GM21576 (cell line): ENCODE data around the gene CPLANE2.
"Not testable (repeated sequence)": the region's sequence is repeated elsewhere in the genome, so short reads cannot be mapped to it uniquely, and the experiment has no call there.

Experiments used
- ATAC-seq: cut with Tn5 transposase; IDR thresholded peaks from one replicate; pipeline ENCODE4 v1.9.1; 2021; ENCODE audit warnings: mild to moderate bottlenecking, moderate library complexity; ENCODE audit not compliant: unreplicated experiment

Gene CPLANE2, protein sequence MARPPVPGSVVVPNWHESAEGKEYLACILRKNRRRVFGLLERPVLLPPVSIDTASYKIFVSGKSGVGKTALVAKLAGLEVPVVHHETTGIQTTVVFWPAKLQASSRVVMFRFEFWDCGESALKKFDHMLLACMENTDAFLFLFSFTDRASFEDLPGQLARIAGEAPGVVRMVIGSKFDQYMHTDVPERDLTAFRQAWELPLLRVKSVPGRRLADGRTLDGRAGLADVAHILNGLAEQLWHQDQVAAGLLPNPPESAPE

GRCh38 chr1:16236511-16237342 is at the start of gene CPLANE2:
Gene CPLANE2, minus strand, starts transcription at chr1:16237183. Its CDS starts 441 bp downstream, at chr1:16236742.
- peak; percentile 85 for ATAC-seq

DNA sequence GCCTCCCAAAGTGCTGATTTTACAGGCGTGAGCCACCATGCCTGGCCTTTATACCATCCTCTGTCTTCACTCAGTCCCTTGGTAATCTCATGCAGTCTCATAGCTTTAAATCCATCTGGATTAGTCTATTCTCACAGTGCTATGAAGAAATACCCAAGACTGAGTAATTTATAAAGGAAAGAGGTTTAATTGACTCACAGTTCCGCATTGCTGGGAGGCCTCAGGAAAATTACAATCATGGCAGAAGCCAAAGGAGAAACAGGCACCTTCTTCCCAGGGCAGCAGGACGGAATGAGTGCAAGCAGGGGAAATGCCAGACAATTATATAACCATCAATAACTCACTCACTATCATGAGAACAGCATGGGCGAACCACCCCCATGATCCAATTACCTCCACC is 49.1 kb upstream of the CPLANE2 start:
- no peak for ATAC-seq

DNA sequence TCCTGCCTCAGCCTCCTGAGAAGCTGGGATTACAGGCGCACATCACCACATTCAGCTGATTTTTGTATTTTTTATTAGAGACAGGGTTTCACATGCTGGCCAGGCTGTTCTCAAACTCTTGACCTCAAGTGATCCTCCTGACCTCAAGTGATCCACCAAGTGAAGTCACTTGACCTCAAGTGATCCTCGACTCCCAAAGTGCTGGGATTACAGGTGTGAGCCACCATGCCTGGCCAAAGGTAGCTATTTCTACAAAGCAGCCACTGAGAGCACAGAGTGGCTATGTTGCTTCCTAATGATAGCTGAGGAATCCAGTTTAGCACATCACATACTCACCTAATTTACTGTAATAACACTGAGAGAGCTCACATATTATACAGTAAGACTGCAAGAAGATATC is 44.8 kb upstream of the CPLANE2 start:
- no peak for ATAC-seq

DNA sequence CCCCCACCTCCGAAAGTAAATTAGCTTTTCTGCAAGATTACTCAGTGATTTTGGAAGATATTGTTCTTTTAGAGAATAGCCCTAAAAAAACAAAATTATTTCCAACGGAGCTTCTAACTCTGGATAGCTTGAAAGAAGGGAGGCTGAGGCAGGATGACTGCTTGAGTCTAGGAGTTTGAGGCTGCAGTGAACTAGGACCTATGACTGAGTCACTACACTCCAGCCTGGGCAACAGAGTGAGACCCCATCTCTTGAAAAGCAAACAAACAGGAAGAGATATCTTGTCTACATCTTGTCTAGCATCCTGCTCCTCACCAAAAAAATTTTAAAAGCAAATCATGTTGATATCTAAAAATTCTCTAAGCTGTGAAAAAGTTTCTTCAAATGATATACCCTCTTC is 42.2 kb upstream of the CPLANE2 start:
- ATAC-seq: no peak

- ATAC-seq: no peak
Observed at GRCh38 chr1:16276302-16277030, 39.5 kb upstream of the CPLANE2 start.

DNA sequence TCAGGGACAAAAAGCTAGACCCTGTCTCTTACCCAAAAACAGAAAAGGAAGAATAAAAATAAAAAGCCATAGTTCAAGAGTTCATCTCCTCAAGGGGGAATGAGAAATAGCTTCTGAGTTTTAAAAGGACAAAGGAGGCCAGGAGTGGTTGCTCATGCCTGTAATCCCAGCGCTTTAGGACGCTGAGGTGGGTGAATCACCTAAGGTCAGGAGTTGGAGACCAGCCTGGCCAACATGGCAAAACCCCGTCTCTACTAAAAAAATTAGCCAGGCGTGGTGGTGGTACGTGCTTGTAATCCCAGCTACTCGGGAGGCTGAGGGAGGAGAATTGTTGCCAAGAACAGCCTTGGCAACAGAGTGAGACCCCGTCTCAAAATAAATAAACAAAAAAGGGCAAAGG is 38.6 kb upstream of the CPLANE2 start:
- ATAC-seq: no peak

DNA sequence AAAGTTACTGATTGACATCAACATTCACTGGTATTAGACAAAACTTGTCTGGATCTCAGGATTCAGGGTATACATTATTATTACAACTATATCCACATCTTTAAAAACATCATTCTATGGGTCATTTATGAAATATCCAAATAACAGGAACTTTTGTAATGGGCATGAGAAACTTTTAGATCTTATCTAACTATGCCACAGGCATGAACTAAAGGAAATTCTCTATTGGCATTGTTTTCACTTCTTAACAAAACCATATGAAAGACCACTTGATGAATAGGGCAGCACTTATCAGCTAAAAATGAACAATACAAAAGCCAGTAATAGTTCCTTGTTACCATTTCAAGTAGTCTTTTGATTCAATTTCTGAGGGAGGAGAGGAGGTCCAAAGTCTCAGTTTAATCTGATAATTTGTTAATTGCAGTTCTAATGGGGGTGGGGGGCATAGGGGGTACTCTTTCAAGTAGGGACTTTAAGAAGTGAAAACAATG is 30.8 kb upstream of the CPLANE2 start:
- no peak for ATAC-seq

DNA sequence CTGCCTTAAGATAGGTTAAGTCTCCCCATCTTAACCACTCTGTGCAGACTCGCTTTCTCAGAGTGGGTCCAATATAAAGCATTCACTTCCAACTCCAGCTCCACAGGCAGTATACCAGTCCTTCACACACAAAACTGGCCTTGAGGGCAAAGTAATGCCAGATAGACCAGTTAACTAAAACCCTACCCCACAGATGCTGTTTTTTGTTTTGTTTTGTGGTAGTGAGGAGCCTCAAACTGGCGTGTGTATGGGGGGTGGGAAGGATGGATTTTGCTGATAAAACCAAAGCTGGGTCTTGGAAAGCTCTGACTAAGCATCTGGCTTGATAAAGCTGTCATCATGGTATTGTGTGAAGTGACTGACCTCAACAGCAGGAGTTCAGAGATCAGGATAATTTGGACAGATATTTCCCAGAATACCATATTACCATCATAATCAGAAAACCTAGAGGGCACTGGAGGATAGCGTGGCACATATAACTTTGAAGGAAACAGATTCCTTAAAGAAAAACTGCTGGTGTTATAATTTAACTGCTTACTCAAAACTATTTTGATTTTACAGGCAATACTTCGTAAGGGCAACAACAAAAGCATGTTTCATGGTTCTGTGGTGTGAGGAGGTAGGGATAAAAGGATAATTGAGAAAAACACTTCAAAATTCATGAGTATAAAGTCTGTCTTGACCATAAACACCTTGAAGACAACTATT is 29.6 kb upstream of the CPLANE2 start:
- ATAC-seq: no peak

DNA sequence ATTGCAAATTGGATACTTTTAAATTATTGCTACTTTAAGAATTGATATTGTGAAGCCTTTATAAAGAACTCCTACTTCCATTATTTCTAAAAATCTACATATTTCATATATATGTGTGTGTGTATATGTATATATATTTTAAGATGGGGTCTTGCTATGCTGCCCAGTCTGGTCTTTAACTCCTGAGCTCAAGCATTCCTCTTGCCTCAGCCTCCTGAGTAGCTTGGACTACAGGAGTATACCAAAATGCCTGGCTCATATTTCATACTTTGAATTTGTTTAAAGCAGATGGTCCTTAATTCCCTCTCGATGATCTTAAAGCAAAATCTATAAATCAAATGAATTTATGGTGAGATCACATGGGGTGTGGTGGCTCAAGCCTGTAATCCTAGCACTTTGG is 25.1 kb upstream of the CPLANE2 start:
- no peak for ATAC-seq

- no peak for ATAC-seq
Observed at GRCh38 chr1:16260814-16261213, 23.8 kb upstream of the CPLANE2 start.

DNA sequence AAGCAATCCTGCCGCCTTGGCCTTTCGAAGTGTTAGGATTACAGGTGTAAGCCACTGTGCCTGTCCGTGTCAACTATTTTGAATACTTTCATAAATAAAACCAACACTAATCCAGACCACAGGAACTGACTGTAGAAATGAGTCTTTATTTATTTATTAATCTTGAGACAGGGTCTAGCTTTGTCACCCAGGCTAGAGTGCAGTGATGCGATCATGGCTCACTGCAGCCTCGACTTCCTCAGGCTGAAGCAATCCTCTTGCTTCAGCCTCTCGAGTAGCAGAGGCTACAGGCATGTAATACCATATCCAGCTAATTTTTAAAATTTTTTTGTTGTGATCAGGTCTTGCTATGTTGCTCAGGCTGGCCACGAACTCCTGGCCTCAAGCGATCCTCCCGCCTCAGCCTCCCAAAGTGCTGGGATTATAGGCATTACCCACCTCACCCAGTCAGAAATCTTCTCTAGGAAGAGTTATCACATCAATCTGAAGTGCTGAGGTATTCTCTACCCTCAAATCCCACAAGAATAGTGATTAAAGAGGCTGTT is 21.7 kb upstream of the CPLANE2 start:
- ATAC-seq: no peak

- ATAC-seq: no peak
Observed at GRCh38 chr1:16257968-16258367, 21.0 kb upstream of the CPLANE2 start.

GRCh38 chr1:16257556-16257955 is 20.6 kb upstream of the CPLANE2 start:
- ATAC-seq: not testable (repeated sequence)

- ATAC-seq: no peak
Observed at GRCh38 chr1:16256478-16256877, 19.5 kb upstream of the CPLANE2 start.

GRCh38 chr1:16254263-16254928 is 17.4 kb upstream of the CPLANE2 start:
- no peak for ATAC-seq

DNA sequence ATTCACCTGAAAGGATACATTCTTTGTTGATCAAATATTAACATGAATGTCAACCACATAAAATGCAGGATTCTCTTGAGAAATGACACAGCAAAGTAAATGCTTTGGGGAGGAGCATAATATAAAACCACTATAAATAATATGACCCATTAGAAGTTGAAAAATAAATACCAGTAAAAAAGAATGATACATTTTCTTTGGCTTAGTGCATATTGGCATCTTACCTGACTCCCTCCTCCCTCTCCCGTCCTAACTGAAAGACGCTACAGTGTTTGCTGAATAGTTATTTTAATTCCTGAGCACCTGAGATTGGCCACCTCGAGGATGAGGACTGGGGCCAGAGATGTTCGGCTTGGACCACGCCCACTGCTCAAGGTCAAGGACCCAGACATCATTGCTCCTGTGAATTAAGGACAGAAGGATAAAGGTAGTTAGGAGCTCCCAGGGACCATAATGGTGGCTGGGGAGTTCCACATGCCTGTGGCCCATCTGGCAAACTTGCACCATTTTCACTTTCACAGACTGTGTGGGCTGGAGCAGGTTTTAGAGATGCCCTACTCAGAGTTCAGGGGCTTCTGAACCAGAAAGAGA is 16.4 kb upstream of the CPLANE2 start:
- no peak for ATAC-seq

DNA sequence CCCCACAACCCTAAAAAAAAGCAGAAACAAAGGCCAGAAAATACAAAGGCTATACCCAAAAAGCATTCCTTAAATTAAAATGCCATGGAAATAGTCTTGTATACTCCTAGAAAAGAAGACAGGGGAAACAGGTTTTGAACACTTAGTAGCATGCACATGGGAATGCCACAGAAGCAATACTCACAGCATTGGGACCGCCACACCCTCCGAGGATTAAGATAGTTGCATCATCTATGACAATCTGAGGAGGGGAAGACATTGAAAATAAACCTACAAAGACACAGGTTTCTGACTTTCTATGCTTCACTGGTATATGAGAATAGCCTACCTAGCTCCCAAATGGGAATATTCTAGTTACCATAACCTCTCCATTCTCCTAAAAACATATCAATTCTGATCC is 15.9 kb upstream of the CPLANE2 start:
- no peak for ATAC-seq

- ATAC-seq: no peak
Observed at GRCh38 chr1:16251381-16251780, 14.4 kb upstream of the CPLANE2 start.

- no peak for ATAC-seq
Observed at GRCh38 chr1:16250524-16251251, 13.7 kb upstream of the CPLANE2 start.
